Spleen (tissue), 7 donors: ENCODE data around the gene NAGLU.

Experiments used
- CTCF ChIP-seq, 11 experiments: fragments of 200-600 bp in 7 of 11; fragments of 450-650 bp in 4 of 11; sonication (generic) in 4 of 11; IDR thresholded peaks in 8 of 11; conservative IDR thresholded peaks in 3 of 11; 1 replicate in 7 of 11; 2 replicates in 4 of 11; pipeline versions ENCODE4 v1.4.0 to v1.8.0; 2016 to 2021; ENCODE audit warnings: antibody characterized with exemption in 11 of 11, inconsistent platforms in 4 of 11, mild to moderate bottlenecking in 1 of 11
- POLR2AphosphoS5 ChIP-seq, 3 donors: sonication (generic); formaldehyde crosslinking; IDR thresholded peaks; one replicate each; pipeline ENCODE4 v1.5.1; 2017; ENCODE audit warnings: antibody characterized with exemption in 3 of 3
- donor health status: DM: no; HTN: no; CAD: no; lungs with moderate emphysema.
- donor health status: DM: no; HTN: no; CAD: no.
- donor health status: DM: no; HTN: no; CAD: no.

DNA sequence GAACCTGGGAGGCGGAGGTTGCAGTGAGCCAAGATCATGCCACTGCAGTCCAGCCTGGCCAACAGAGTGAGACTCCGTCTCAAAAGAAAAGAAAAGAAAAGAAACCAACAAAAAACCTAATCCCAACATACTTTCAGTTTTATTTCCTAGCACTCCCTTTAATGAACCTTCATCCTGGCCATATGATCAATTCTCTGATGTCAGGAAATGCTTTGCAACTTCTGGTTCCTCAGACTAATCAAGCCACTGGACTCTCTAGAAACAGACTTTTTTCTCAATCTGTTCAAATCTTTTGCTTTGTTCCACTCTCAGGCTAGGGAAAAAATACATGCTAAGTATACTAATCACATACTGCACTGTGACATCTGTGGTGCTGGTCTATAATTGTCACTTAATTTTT lies 54.8 kb downstream of the NAGLU start:
- TF ChIP-seq CTCF (IDR thresholded peaks at IDR 0.05 in 8 of 11, conservative IDR thresholded peaks at IDR 0.05 in 3 of 11) (no peak), POLR2AphosphoS5 (IDR thresholded peaks at IDR 0.05) (no peak)
